SU-DHL-6 (cell line): ENCODE measurements around the gene PYGB.

Source experiments
- EZH2phosphoT487 ChIP-seq: fragments of 200-600 bp; sonication (generic), shearing (Covaris generic); conservative IDR thresholded peaks from 2 replicates; pipeline ENCODE4 v1.6.1; 2018; ENCODE audit warnings: mild to moderate bottlenecking, antibody characterized with exemption, low read length, moderate library complexity, mixed read lengths
- TF ChIP-seq, protein P1 (sequence below): fragments of 200-600 bp; sonication (generic); IDR thresholded peaks from one replicate; pipeline ENCODE4 v1.5.1; 2017; ENCODE audit warnings: antibody characterized with exemption, mild to moderate bottlenecking, low read length, moderate library complexity; ENCODE audit not compliant: insufficient read depth, poor library complexity, severe bottlenecking

DNA sequence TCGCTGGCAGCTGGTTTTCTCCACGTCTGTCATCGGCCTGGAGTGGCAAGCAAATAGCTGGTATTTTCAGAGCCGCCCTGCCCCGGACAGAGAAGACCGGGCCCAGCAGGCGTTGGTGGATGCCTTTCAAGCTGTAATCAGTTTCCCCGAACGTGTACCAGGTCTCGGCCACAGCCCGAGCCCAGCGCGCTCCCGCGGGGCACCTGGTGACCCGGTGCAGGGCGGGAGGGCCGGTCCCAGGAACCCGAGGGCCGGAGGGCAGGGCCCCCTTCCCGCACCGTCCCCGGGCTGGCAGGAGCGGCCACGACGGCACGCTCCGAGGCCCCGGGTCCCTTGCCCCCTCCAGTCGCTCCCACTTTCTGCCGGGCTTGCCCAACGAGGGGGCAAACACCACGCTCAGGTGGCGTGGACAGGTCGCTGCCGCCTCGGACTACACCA lies 348 bp upstream of the PYGB start:
- TF ChIP-seq, protein P1, sequence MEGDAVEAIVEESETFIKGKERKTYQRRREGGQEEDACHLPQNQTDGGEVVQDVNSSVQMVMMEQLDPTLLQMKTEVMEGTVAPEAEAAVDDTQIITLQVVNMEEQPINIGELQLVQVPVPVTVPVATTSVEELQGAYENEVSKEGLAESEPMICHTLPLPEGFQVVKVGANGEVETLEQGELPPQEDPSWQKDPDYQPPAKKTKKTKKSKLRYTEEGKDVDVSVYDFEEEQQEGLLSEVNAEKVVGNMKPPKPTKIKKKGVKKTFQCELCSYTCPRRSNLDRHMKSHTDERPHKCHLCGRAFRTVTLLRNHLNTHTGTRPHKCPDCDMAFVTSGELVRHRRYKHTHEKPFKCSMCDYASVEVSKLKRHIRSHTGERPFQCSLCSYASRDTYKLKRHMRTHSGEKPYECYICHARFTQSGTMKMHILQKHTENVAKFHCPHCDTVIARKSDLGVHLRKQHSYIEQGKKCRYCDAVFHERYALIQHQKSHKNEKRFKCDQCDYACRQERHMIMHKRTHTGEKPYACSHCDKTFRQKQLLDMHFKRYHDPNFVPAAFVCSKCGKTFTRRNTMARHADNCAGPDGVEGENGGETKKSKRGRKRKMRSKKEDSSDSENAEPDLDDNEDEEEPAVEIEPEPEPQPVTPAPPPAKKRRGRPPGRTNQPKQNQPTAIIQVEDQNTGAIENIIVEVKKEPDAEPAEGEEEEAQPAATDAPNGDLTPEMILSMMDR, result no peak
- TF ChIP-seq EZH2phosphoT487, result no peak
